Peyer's patch (tissue), 4 donors: Measurements from ENCODE around the gene PLCL1. TPM values are rescaled to one million over a fixed set of nuclear protein-coding genes. Genes with fewer than 3 reads are reported as not detected.

Experiments used
- DNase-seq, 3 donors: peaks; one replicate each; pipeline ENCODE4 v3.0.0-alpha.2; 2017 to 2019
- H3K27ac ChIP-seq, 4 donors: fragments of 200-600 bp; sonication (generic); one replicate each; pipeline ENCODE4 v1.5.1; 2016 to 2019
- H3K27me3 ChIP-seq, 2 donors: fragments of 200-600 bp; sonication (generic); one replicate each; pipeline ENCODE4 v1.5.1; 2019
- H3K36me3 ChIP-seq, 3 donors: fragments of 200-600 bp; sonication (generic); one replicate each; pipeline ENCODE4 v1.5.1; 2016 to 2019
- H3K4me1 ChIP-seq, 4 donors: fragments of 200-600 bp; sonication (generic); one replicate each; pipeline ENCODE4 v1.5.1; 2016 to 2019
- H3K4me3 ChIP-seq, 4 donors: fragments of 200-600 bp; sonication (generic); 1 replicate in 3 of 4; 2 replicates in 1 of 4; pipeline ENCODE4 v1.5.1; 2016 to 2019; ENCODE audit warnings: mild to moderate bottlenecking in 1 of 4
- H3K9me3 ChIP-seq, 4 donors: fragments of 200-600 bp; sonication (generic); one replicate each; pipeline ENCODE4 v1.5.1; 2016 to 2019; ENCODE audit warnings: mild to moderate bottlenecking in 1 of 4
- CTCF ChIP-seq, 6 experiments: fragments of 450-650 bp in 4 of 6; fragments of 200-600 bp in 2 of 6; sonication (generic) in 1 of 6; IDR thresholded peaks; one replicate each; pipeline ENCODE4 v1.5.1; 2017 to 2019; ENCODE audit warnings: antibody characterized with exemption in 6 of 6, mild to moderate bottlenecking in 3 of 6, moderate library complexity in 1 of 6
- POLR2A ChIP-seq, 2 donors: fragments of 450-650 bp; IDR thresholded peaks; one replicate each; pipeline ENCODE4 v1.5.1; 2017; ENCODE audit warnings: antibody characterized with exemption in 2 of 2, mild to moderate bottlenecking in 2 of 2, moderate library complexity in 2 of 2
- total RNA-seq, 4 donors: library from RNA; depleted of rRNA; stranded (reverse); fragments of >200 nt; gene quantifications; one replicate each; pipeline ENCODE4 v1.1.0, GENCODE V29; 2016

Gene PLCL1
- total RNA-seq, 4 donors from 2014 or later: 1.9 to 5.8 (median 2.8) TPM; not detected in 1

GRCh38 chr2:197876524-197876923 lies 72.1 kb downstream of the PLCL1 start:
- DNase-seq: no peak
- H3K36me3 ChIP-seq: no peaks in the 10 kb centered on the region
- no peak for TF ChIP-seq POLR2A (IDR thresholded peaks at IDR 0.05)
- TF ChIP-seq CTCF (IDR thresholded peaks at IDR 0.05): no peak
- H3K9me3 ChIP-seq: no peaks in the 10 kb centered on the region
- H3K27ac ChIP-seq: no peak overlapping the region
- H3K4me1 ChIP-seq: no peaks in the 10 kb centered on the region
- H3K4me3 ChIP-seq: no peak overlapping the region
- no peaks in the 10 kb centered on the region for H3K27me3 ChIP-seq

- Histone ChIP-seq H3K9me3 (no peaks in the 10 kb centered on the region), H3K27me3 (no peaks in the 10 kb centered on the region), H3K27ac (no peak overlapping the region), H3K4me3 (no peak overlapping the region), H3K36me3 (no peaks in the 10 kb centered on the region), H3K4me1 (no peaks in the 10 kb centered on the region)
- DNase-seq: no peak
- no peak for TF ChIP-seq POLR2A (IDR thresholded peaks at IDR 0.05)
These were observed 72.6 kb downstream of the PLCL1 start for GRCh38 chr2:197877038-197877437.

- H3K27me3 ChIP-seq: no peaks in the 10 kb centered on the region
- no peaks in the 10 kb centered on the region for H3K36me3 ChIP-seq
- no peak overlapping the region for H3K27ac ChIP-seq
- DNase-seq: no peak
- H3K4me1 ChIP-seq: no peaks in the 10 kb centered on the region
- TF ChIP-seq CTCF (IDR thresholded peaks at IDR 0.05): no peak
- TF ChIP-seq POLR2A (IDR thresholded peaks at IDR 0.05): no peak
- no peaks in the 10 kb centered on the region for H3K9me3 ChIP-seq
- no peak overlapping the region for H3K4me3 ChIP-seq
These were observed 74.4 kb downstream of the PLCL1 start for GRCh38 chr2:197878792-197879191.

GRCh38 chr2:197879812-197880408 lies 75.5 kb downstream of the PLCL1 start:
- DNase-seq: no peak
- no peak overlapping the region for H3K4me3 ChIP-seq
- TF ChIP-seq POLR2A (IDR thresholded peaks at IDR 0.05): no peak
- TF ChIP-seq CTCF (IDR thresholded peaks at IDR 0.05): no peak
- no peaks in the 10 kb centered on the region for H3K9me3 ChIP-seq
- H3K4me1 ChIP-seq: no peaks in the 10 kb centered on the region
- no peaks in the 10 kb centered on the region for H3K36me3 ChIP-seq
- H3K27ac ChIP-seq: no peak overlapping the region
- no peaks in the 10 kb centered on the region for H3K27me3 ChIP-seq

GRCh38 chr2:197883354-197884032 lies 79.1 kb downstream of the PLCL1 start:
- DNase-seq: no peak
- Histone ChIP-seq H3K4me3 (no peak overlapping the region), H3K36me3 (no peaks in the 10 kb centered on the region), H3K27me3 (no peaks in the 10 kb centered on the region), H3K4me1 (no peaks in the 10 kb centered on the region), H3K9me3 (no peaks in the 10 kb centered on the region), H3K27ac (no peak overlapping the region)
- no peak for TF ChIP-seq POLR2A (IDR thresholded peaks at IDR 0.05)
- TF ChIP-seq CTCF (IDR thresholded peaks at IDR 0.05): no peak

GRCh38 chr2:197884252-197884651 lies 79.9 kb downstream of the PLCL1 start:
- TF ChIP-seq CTCF (IDR thresholded peaks at IDR 0.05) (no peak), POLR2A (IDR thresholded peaks at IDR 0.05) (no peak)

More at GRCh38 chr2:197884252-197884651, 79.9 kb downstream of the PLCL1 start:
- Histone ChIP-seq H3K4me1 (no peaks in the 10 kb centered on the region), H3K36me3 (no peaks in the 10 kb centered on the region), H3K9me3 (no peaks in the 10 kb centered on the region), H3K27me3 (no peaks in the 10 kb centered on the region), H3K4me3 (no peak overlapping the region), H3K27ac (no peak overlapping the region)
- no peak for DNase-seq
